Mesenchymal stem cell (in vitro differentiated cells and primary cell): ENCODE results near the gene GPC3.
"Not testable (repeated sequence)": the region's sequence is repeated elsewhere in the genome, so short reads cannot be mapped to it uniquely, and the experiment has no call there.

Experiments
- DNase-seq: peaks from one replicate; pipeline ENCODE4 v3.0.0-alpha.2; 2013
- H2AFZ ChIP-seq: one replicate; pipeline ENCODE4 v1.6.1; 2013; ENCODE audit warnings: low read depth, mild to moderate bottlenecking, control low read depth, inconsistent platforms, low read length, moderate library complexity
- H2AK5ac ChIP-seq: 2 replicates; pipeline ENCODE4 v1.6.1; 2013; ENCODE audit warnings: low read length, moderate library complexity, mild to moderate bottlenecking, inconsistent platforms; ENCODE audit not compliant: severe bottlenecking
- H2BK120ac ChIP-seq: one replicate; pipeline ENCODE4 v1.6.1; 2013; ENCODE audit warnings: low read depth, mild to moderate bottlenecking, inconsistent platforms, low read length, moderate library complexity
- H2BK12ac ChIP-seq, 2 experiments: one replicate each; pipeline ENCODE4 v1.6.1; 2013; ENCODE audit warnings: inconsistent platforms in 2 of 2, low read length in 2 of 2, mild to moderate bottlenecking in 2 of 2, moderate library complexity in 2 of 2, control low read depth in 1 of 2
- H2BK15ac ChIP-seq: one replicate; pipeline ENCODE4 v1.6.1; 2013; ENCODE audit warnings: mild to moderate bottlenecking, low read depth, inconsistent platforms; ENCODE audit not compliant: poor library complexity, severe bottlenecking
- H2BK5ac ChIP-seq: 2 replicates; pipeline ENCODE4 v1.6.1; 2013; ENCODE audit warnings: low read depth, mild to moderate bottlenecking, low read length, control low read depth, inconsistent platforms; ENCODE audit not compliant: poor library complexity, severe bottlenecking
- H3K14ac ChIP-seq, 2 experiments: one replicate each; pipeline ENCODE4 v1.6.1; 2013; ENCODE audit warnings: inconsistent platforms in 2 of 2, low read length in 2 of 2, control low read depth in 1 of 2, mild to moderate bottlenecking in 1 of 2, moderate library complexity in 1 of 2
- H3K18ac ChIP-seq, 2 experiments: one replicate each; pipeline ENCODE4 v1.6.1; 2013; ENCODE audit warnings: inconsistent platforms in 2 of 2, low read length in 2 of 2, control low read depth in 1 of 2, low read depth in 1 of 2, mild to moderate bottlenecking in 1 of 2
- H3K23ac ChIP-seq, 2 experiments: one replicate each; pipeline ENCODE4 v1.6.1; 2013; ENCODE audit warnings: inconsistent platforms in 2 of 2, low read length in 2 of 2, mild to moderate bottlenecking in 2 of 2, moderate library complexity in 2 of 2, control low read depth in 1 of 2
- H3K27ac ChIP-seq: 2 replicates; pipeline ENCODE4 v1.5.1; 2013; ENCODE audit warnings: mild to moderate bottlenecking, moderate library complexity, low read length, control low read depth, inconsistent platforms; ENCODE audit not compliant: poor library complexity, severe bottlenecking
- H3K27me3 ChIP-seq, 2 experiments: 2 replicates each; pipeline versions ENCODE4 v1.6.1 to v1.7.0; 2013; ENCODE audit warnings: low read length in 2 of 2, mild to moderate bottlenecking in 2 of 2, moderate library complexity in 2 of 2, control low read depth in 1 of 2, inconsistent platforms in 1 of 2; ENCODE audit not compliant: control insufficient read depth in 1 of 2, insufficient read depth in 1 of 2
- H3K36me3 ChIP-seq, 2 experiments: 2 replicates each; pipeline versions ENCODE4 v1.6.1 to v1.7.0; 2013; ENCODE audit warnings: low read length in 2 of 2, control low read depth in 1 of 2, inconsistent platforms in 1 of 2, low read depth in 1 of 2, mild to moderate bottlenecking in 1 of 2; ENCODE audit not compliant: insufficient read depth in 2 of 2, control insufficient read depth in 1 of 2
- H3K4ac ChIP-seq, 2 experiments: one replicate each; pipeline ENCODE4 v1.6.1; 2013; ENCODE audit warnings: inconsistent platforms in 2 of 2, low read length in 2 of 2, mild to moderate bottlenecking in 2 of 2, moderate library complexity in 2 of 2, control low read depth in 1 of 2, low read depth in 1 of 2
- H3K4me1 ChIP-seq: 2 replicates; pipeline ENCODE4 v1.6.1; 2013; ENCODE audit warnings: low read depth, low read length, control low read depth; ENCODE audit not compliant: control insufficient read depth, insufficient read depth
- H3K4me2 ChIP-seq: 2 replicates; pipeline ENCODE4 v1.6.1; 2013; ENCODE audit warnings: low read length, mild to moderate bottlenecking, inconsistent platforms; ENCODE audit not compliant: poor library complexity, severe bottlenecking
- H3K4me3 ChIP-seq, 2 experiments: 2 replicates each; pipeline versions ENCODE4 v1.5.1 to v1.7.0; 2013; ENCODE audit warnings: low read length in 2 of 2, mild to moderate bottlenecking in 2 of 2, control low read depth in 1 of 2, low read depth in 1 of 2; ENCODE audit not compliant: insufficient read depth in 1 of 2
- H3K79me1 ChIP-seq: replicated peaks from 2 replicates; pipeline ENCODE4 v1.6.1; 2013; ENCODE audit warnings: mild to moderate bottlenecking, control low read depth, low read length, inconsistent platforms; ENCODE audit not compliant: poor library complexity, severe bottlenecking
- H3K9ac ChIP-seq: 2 replicates; pipeline ENCODE4 v1.7.0; 2013; ENCODE audit warnings: mild to moderate bottlenecking, low read length, moderate library complexity
- H3K9me3 ChIP-seq: 2 replicates; pipeline ENCODE4 v1.7.0; 2013; ENCODE audit warnings: mild to moderate bottlenecking, low read length; ENCODE audit not compliant: control insufficient read depth
- H4K8ac ChIP-seq: one replicate; pipeline ENCODE4 v1.6.1; 2013; ENCODE audit warnings: inconsistent platforms, mild to moderate bottlenecking, low read length, moderate library complexity
- H4K91ac ChIP-seq: one replicate; pipeline ENCODE4 v1.6.1; 2013; ENCODE audit warnings: mild to moderate bottlenecking, low read length, inconsistent platforms
- WGBS: methylation state at CpG from one replicate; pipeline ENCODE4 v1.1.7; 2013; ENCODE audit warnings: mixed read lengths; 5-methylcytosine and 5-hydroxymethylcytosine counted together

GPC3 gene

DNA sequence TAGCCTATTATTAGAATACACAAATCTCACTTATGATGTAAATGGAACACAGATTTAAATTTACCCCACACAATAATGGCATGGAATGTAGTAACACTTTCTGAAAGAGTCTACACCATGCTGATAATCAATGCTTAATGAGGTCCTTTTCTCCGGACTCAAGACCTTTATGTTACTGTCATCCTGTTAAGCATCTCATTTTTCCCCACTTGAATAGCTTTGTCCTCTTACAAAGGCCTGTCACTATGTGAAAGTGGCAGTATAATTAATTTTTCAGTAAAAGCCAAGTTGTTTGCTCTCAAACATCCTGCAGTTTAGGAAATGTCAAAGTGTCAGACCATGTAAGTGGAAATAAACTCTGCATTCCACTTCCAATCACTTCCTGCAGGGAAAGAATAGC, 96.4 kb downstream of the GPC3 start:
- H3K23ac ChIP-seq: no peak overlapping the region
- H3K18ac ChIP-seq: no peak overlapping the region
- no CpG with 5 or more reads among the region's 1 CpG for WGBS
- no peak overlapping the region for H2AK5ac ChIP-seq
- H3K4me1 ChIP-seq: no peaks in the 10 kb centered on the region
- no peaks in the 10 kb centered on the region for H3K9me3 ChIP-seq
- H3K4ac ChIP-seq: no peak overlapping the region
- no peak overlapping the region for H4K8ac ChIP-seq
- H3K27me3 ChIP-seq: no peaks in the 10 kb centered on the region
- H3K14ac ChIP-seq: no peak overlapping the region
- H3K27ac ChIP-seq: no peak overlapping the region
- no peak overlapping the region for H3K9ac ChIP-seq
- no peak overlapping the region for H2BK5ac ChIP-seq
- H3K4me2 ChIP-seq: no peak overlapping the region
- no peak overlapping the region for H2BK15ac ChIP-seq
- no peak overlapping the region for H2AFZ ChIP-seq
- no peak overlapping the region for H2BK12ac ChIP-seq
- no peak overlapping the region for H3K4me3 ChIP-seq
- H3K36me3 ChIP-seq: no peaks in the 10 kb centered on the region
- H4K91ac ChIP-seq: no peak overlapping the region
- no peak for DNase-seq
- H3K79me1 ChIP-seq: no peaks in the 10 kb centered on the region
- H2BK120ac ChIP-seq: no peak overlapping the region

DNA sequence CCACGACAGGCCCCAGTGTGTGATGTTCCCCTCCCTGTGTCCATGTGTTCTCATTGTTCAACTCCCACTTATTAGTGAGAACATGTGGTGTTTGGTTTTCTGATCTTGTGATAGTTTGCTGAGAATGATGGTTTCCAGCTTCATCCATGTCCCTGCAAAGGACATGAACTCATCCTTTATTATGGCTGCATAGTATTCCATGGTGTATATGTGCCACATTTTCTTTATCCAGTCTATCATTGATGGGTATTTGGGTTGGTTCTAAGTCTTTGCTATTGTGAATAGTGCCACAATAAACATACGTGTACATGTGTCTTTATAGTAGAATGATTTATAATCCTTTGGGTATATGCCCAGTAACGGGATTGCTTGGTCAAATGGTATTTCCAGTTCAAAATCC, 97.3 kb downstream of the GPC3 start:
- H3K23ac ChIP-seq, H2AFZ ChIP-seq, H3K18ac ChIP-seq, H2BK12ac ChIP-seq, H3K14ac ChIP-seq, H4K91ac ChIP-seq, H3K79me1 ChIP-seq, H3K4ac ChIP-seq, H3K27ac ChIP-seq, DNase-seq, H2BK5ac ChIP-seq, H4K8ac ChIP-seq, H2BK120ac ChIP-seq, H3K9me3 ChIP-seq, H3K9ac ChIP-seq, H3K36me3 ChIP-seq, H3K4me3 ChIP-seq, H2AK5ac ChIP-seq, H3K4me2 ChIP-seq, H2BK15ac ChIP-seq, H3K4me1 ChIP-seq, H3K27me3 ChIP-seq: not testable (repeated sequence)
- no CpG with 5 or more reads among the region's 3 CpGs for WGBS

DNA sequence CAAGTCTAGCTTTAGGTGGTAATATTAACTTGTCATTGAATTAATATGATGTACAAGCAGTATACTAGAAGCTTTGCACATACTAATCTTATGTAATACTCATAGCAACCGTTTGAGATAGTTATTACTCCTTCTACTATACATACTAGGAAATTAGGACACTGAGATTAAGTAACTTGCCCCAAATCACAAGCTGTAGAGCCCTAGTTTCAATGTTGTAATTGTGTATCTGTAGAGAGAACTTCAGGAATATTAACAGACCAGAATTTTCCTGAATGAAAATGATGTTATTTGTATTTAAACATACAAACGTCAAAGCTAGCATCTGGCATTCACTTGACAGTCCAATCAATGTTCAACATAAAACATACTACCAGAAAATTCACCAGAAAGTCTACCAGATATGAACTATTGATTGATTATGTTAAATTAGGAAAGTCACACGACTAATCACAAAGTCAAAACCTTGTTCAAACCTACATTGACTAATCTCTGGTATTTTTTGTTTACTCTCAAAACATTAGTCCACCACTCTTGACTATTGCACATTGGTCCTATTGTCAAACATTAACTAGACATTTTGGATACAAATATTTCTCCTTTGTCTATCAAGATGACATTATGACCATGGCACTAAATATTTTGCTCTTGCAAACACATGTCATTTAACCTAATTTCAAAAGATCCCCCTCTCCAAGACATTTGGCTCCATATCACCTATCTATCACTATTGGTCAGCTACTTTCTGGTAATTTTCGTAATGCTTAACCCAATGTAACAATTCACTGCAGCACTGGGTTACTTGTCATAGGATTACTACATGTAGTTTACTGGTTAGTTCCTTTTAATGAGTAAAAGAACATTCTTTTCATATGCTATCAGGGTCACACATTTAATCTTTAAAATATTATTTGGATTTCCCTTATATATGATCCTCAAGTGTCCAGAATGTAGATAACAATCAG, 100.7 kb downstream of the GPC3 start:
- Histone ChIP-seq H2BK12ac (no peak overlapping the region), H3K4me3 (no peak overlapping the region), H3K4me2 (no peak overlapping the region), H3K36me3 (no peaks in the 10 kb centered on the region), H3K23ac (no peak overlapping the region), H2BK120ac (no peak overlapping the region), H4K8ac (no peak overlapping the region), H2BK15ac (no peak overlapping the region), H3K27me3 (no peaks in the 10 kb centered on the region), H2BK5ac (no peak overlapping the region), H3K9me3 (no peaks in the 10 kb centered on the region), H3K18ac (no peak overlapping the region), H3K79me1 (no peaks in the 10 kb centered on the region), H3K27ac (no peak overlapping the region), H3K4ac (no peak overlapping the region), H2AK5ac (no peak overlapping the region), H3K9ac (no peak overlapping the region), H2AFZ (no peak overlapping the region), H3K4me1 (no peaks in the 10 kb centered on the region), H4K91ac (no peak overlapping the region), H3K14ac (no peak overlapping the region)
- no peak for DNase-seq
- WGBS: no CpG with 5 or more reads among the region's 4 CpGs

DNA sequence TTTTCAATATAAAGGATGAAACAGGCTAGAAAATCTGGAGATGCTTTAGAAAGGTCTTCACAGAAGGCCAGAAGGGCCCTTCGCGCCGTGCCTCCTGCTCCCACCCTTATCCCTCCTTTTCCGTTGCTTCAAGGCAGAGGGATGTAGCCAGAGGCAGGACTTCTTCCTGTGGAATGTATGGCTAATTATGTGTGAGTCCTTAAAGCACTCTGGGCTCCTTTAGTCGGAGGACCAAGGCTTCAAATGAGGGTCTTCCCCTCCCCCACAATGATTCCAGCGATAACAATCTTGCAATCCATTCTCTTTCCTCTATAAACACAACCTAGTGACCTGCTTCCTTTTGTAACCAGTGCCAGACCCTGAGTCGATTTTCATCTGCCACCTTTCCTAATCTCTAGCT, 103.5 kb downstream of the GPC3 start:
- Histone ChIP-seq H2BK5ac (no peak overlapping the region), H3K27ac (no peak overlapping the region)

More for the DNA sequence above, 103.5 kb downstream of the GPC3 start:
- H2BK12ac ChIP-seq: no peak overlapping the region
- H2AK5ac ChIP-seq: no peak overlapping the region
- no peaks in the 10 kb centered on the region for H3K9me3 ChIP-seq
- H3K36me3 ChIP-seq: no peaks in the 10 kb centered on the region
- no peak overlapping the region for H2AFZ ChIP-seq
- no peak overlapping the region for H4K91ac ChIP-seq
- no peaks in the 10 kb centered on the region for H3K79me1 ChIP-seq
- H2BK120ac ChIP-seq: no peak overlapping the region
- H3K4me3 ChIP-seq: no peak overlapping the region
- no peak overlapping the region for H2BK15ac ChIP-seq
- H3K27me3 ChIP-seq: no peaks in the 10 kb centered on the region
- no peak for DNase-seq
- no peaks in the 10 kb centered on the region for H3K4me1 ChIP-seq
- H3K18ac ChIP-seq: no peak overlapping the region
- no peak overlapping the region for H3K14ac ChIP-seq
- H4K8ac ChIP-seq: no peak overlapping the region
- no peak overlapping the region for H3K4ac ChIP-seq
- H3K4me2 ChIP-seq: no peak overlapping the region
- H3K9ac ChIP-seq: no peak overlapping the region
- WGBS: 18% methylated on average over 3 of the region's 7 CpGs
- H3K23ac ChIP-seq: no peak overlapping the region
